ENCODE measurements around the gene ATXN10. TPM values are rescaled to one million over a fixed set of nuclear protein-coding genes. Genes with fewer than 3 reads are reported as not detected.

The ATXN10 gene
- total RNA-seq, 1 donor from 2014 or later: 232 TPM

DNA sequence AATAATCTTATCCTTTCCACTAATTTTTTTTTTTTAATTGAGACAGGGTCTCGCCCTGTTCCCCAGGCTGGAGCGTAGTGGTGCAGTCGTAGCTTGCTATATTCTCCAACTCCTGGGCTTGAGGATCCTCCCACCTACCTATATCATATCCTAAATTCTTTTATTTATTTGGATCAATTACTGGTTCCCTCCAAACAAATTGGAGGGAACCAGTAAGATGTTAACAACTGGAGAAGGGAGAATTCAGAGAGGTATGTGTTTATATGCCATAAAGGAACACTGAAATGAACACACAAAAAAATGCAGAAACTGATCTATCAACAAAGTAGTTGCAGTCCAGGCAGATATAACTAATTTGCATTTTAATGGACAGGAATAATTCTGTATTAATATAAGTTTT is 63.6 kb downstream of the ATXN10 start:
- Mint-ChIP-seq H3K4me3 (no peak overlapping the region), H3K36me3 (ENCODE audit: low read depth) (peaks cover 19% of the 10 kb centered on the region), H3K4me1 (peaks cover 12% of the 10 kb centered on the region), H3K27me3 (ENCODE audit: low read depth) (no peaks in the 10 kb centered on the region), H3K27ac (ENCODE audit: unreplicated experiment) (no peak overlapping the region), H3K9me3 (no peaks in the 10 kb centered on the region)
- TF ChIP-seq, protein P1, sequence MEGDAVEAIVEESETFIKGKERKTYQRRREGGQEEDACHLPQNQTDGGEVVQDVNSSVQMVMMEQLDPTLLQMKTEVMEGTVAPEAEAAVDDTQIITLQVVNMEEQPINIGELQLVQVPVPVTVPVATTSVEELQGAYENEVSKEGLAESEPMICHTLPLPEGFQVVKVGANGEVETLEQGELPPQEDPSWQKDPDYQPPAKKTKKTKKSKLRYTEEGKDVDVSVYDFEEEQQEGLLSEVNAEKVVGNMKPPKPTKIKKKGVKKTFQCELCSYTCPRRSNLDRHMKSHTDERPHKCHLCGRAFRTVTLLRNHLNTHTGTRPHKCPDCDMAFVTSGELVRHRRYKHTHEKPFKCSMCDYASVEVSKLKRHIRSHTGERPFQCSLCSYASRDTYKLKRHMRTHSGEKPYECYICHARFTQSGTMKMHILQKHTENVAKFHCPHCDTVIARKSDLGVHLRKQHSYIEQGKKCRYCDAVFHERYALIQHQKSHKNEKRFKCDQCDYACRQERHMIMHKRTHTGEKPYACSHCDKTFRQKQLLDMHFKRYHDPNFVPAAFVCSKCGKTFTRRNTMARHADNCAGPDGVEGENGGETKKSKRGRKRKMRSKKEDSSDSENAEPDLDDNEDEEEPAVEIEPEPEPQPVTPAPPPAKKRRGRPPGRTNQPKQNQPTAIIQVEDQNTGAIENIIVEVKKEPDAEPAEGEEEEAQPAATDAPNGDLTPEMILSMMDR (conservative IDR thresholded peaks at IDR 0.05): no peak
- DNase-seq (ENCODE audit: low read depth, low spot score): no peak

DNA sequence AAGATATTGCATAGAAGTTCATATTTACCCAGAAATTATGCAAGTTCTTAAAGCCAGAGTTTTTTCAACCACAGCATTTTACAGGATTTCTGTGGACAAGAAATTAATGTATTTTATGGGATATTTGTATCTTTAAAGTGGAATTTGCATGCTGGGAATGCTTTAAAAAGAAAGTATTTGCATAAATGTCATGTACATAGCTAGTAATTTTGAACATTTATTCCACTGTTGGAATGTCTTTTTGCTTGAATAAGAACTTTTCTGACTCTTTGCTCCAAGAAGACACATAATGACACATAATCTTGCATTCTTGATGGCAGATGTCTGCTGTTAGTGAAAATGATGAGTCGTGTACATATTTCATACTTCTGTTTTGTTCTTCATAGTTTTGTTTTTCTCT is 66.6 kb downstream of the ATXN10 start:
- Mint-ChIP-seq H3K27me3 (ENCODE audit: low read depth) (no peaks in the 10 kb centered on the region), H3K9me3 (no peaks in the 10 kb centered on the region), H3K4me3 (no peak overlapping the region), H3K36me3 (ENCODE audit: low read depth) (peaks cover 35% of the 10 kb centered on the region), H3K4me1 (peaks cover 13% of the 10 kb centered on the region), H3K27ac (ENCODE audit: unreplicated experiment) (no peak overlapping the region)
- DNase-seq (ENCODE audit: low read depth, low spot score): no peak
- TF ChIP-seq, protein P1 (conservative IDR thresholded peaks at IDR 0.05): no peak

DNA sequence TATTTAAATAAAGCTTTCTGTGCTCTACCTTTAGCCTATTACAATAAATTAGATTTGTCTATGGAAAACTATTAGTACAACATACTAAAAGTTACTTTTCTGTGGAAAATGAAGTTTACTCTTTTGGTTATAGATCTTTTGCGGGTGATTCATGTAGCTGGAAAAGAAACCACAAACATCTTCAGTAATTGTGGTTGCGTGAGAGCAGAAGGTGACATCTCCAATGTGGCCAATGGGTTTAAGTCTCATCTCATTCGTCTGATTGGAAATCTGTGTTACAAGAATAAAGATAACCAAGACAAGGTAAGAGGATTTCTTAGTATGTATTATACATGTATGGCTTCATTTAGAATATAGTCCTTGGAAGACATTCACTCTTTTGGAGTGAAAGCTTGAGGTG is 68.6 kb downstream of the ATXN10 start:
- Mint-ChIP-seq H3K27me3 (ENCODE audit: low read depth) (no peaks in the 10 kb centered on the region), H3K9me3 (no peaks in the 10 kb centered on the region), H3K4me1 (peaks cover 17% of the 10 kb centered on the region), H3K36me3 (ENCODE audit: low read depth) (peaks cover 47% of the 10 kb centered on the region), H3K4me3 (no peak overlapping the region), H3K27ac (ENCODE audit: unreplicated experiment) (no peak overlapping the region)
- DNase-seq (ENCODE audit: low read depth, low spot score): no peak
- TF ChIP-seq, protein P1 (conservative IDR thresholded peaks at IDR 0.05): no peak

DNA sequence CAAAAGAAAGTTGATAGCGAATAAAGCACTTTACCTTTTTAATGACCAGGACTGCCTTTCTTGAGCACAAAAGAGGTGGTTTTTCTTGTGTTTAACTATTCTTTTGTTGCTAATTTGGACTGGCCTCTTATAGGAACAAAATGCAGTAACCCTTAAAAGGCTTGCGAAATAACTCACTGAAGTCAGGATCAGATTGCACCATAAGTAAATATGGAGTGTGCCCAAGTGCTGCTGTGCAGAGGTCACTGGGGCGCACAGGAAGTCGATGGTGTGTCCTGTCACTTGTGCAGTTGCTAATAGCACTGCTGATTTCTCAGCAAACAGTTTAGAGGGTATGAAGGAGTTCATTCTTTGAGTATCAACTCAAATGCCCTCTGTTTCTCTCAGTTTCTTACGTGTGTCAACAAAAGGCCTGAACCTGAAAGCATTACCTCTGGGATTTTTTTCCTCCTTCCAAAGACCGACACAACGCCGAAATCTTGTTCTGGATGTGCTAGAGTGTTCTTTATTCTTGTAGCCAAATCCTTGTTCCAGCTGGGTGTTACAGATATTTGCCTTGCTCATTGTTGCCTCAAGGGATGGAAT is 71.3 kb downstream of the ATXN10 start:
- peaks cover 17% of the 10 kb centered on the region for H3K4me1 Mint-ChIP-seq
- H3K4me3 Mint-ChIP-seq: peak overlapping the region; percentile 4
- H3K27me3 Mint-ChIP-seq (ENCODE audit: low read depth): no peaks in the 10 kb centered on the region
- H3K27ac Mint-ChIP-seq (ENCODE audit: unreplicated experiment): peak overlapping the region; percentile 76
- TF ChIP-seq, protein P1 (conservative IDR thresholded peaks at IDR 0.05): no peak
- H3K9me3 Mint-ChIP-seq: no peaks in the 10 kb centered on the region
- peaks cover 44% of the 10 kb centered on the region for H3K36me3 Mint-ChIP-seq (ENCODE audit: low read depth)
- no peak for DNase-seq (ENCODE audit: low read depth, low spot score)

DNA sequence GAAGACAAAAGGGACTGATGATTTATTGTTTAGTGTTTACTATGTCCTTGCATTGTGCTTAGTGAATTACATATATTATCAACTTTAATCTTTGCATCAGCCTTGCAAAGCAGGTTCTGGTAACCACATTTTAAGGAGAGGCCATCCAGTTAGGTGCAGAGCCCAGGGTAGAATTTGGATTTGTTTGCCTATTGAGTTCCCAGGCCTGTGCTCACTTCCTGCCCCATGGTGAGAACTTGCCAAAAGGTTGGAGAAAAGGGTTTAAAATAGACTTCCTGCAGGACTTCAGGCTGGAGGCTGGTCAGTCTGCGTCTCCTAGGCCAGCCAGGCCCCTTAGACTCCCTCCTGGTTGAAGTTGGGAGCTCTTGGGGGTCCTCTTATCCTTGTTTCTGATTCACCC is 72.1 kb downstream of the ATXN10 start:
- H3K4me1 Mint-ChIP-seq: peaks cover 17% of the 10 kb centered on the region
- H3K9me3 Mint-ChIP-seq: no peaks in the 10 kb centered on the region
- TF ChIP-seq, protein P1 (conservative IDR thresholded peaks at IDR 0.05): no peak
- H3K4me3 Mint-ChIP-seq: no peak overlapping the region
- no peak for DNase-seq (ENCODE audit: low read depth, low spot score)
- H3K27me3 Mint-ChIP-seq (ENCODE audit: low read depth): no peaks in the 10 kb centered on the region
- H3K27ac Mint-ChIP-seq (ENCODE audit: unreplicated experiment): no peak overlapping the region
- H3K36me3 Mint-ChIP-seq (ENCODE audit: low read depth): peaks cover 43% of the 10 kb centered on the region
